ENCODE measurements around the gene SAP25.

DNA sequence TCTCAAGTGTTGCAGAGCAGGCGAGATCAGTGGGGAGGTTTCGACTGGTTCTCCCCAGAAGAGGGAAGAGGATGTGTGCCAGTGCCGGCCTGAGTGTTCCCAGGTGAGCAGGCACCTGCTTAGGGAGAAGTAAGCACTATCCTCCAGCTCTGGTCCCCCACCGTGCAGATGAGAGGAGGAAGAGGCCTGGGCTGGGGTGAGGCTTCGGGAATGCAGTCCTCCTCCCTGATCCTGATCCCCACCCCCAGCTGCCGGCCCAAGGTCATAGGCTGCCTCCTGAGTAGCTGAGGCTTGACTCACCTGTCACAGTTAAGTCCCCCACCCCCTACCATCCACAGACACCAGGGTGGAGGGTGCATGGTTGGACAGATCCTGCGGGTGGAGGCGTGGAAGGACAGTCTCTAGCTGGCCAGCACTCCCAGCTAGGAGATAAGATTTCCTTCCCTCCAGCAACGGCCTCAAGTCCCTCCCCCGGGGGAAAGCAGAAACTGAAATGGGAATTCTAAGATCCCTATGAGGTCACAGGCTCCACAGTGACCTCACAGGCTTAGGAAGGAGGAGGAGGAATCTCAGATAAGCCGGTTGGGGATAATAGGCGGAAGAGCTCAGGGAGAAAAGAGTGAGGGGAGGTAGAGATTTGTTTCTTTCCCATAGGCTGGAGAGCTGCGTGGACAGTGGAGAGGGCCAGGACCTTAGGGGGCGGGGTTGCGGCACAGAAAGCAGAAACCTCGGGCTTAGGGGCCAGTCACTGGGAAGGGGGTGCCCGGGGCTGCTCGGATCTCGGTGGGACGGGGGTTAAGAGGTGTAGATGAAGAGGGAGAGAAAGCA, 11.2 kb upstream of the SAP25 start:
- TF ChIP-seq, protein P1, sequence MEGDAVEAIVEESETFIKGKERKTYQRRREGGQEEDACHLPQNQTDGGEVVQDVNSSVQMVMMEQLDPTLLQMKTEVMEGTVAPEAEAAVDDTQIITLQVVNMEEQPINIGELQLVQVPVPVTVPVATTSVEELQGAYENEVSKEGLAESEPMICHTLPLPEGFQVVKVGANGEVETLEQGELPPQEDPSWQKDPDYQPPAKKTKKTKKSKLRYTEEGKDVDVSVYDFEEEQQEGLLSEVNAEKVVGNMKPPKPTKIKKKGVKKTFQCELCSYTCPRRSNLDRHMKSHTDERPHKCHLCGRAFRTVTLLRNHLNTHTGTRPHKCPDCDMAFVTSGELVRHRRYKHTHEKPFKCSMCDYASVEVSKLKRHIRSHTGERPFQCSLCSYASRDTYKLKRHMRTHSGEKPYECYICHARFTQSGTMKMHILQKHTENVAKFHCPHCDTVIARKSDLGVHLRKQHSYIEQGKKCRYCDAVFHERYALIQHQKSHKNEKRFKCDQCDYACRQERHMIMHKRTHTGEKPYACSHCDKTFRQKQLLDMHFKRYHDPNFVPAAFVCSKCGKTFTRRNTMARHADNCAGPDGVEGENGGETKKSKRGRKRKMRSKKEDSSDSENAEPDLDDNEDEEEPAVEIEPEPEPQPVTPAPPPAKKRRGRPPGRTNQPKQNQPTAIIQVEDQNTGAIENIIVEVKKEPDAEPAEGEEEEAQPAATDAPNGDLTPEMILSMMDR (IDR thresholded peaks at IDR 0.05; ENCODE audit: low read depth, low read length), result no peak
- TF ChIP-seq EZH2phosphoT487 (IDR thresholded peaks at IDR 0.05; ENCODE audit: low read depth), result no peak
